ENCODE measurements around the gene TACC2.

The TACC2 gene

DNA sequence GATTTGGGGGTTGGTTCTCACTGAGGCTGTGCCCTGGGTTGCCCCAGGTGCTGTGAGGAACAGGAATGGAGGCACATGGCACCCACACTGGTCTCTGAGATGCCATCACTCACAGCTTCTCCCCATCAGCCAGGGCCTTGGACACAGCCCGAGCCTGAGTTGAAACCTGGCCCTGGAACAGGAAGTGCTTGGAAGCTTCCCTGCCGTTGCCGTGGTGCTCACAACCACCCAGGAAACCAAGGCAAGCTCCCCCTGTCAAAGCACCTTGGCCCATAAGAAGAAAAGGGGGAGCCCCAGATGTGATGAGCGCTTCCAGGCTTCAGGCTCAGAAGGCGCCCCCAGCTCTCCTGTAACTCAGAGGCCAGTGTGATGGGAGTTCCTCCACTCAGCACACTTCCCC lies 282.1 kb downstream of the TACC2 start, which contains the start of gene BTBD16:
Gene BTBD16, plus strand, starts transcription at position 221 of the 400 bp plus-strand sequence. CDS start 3,786 bp downstream, outside the sequence.
- DNase-seq (ENCODE audit: low read depth in 2 of 2): no peak

GRCh38 chr10:122273966-122274545 lies 285.1 kb downstream of the TACC2 start:
- DNase-seq (ENCODE audit: low read depth in 2 of 2): no peak

- no peak for DNase-seq (ENCODE audit: low read depth in 2 of 2)
Observed at GRCh38 chr10:122276611-122277208, 287.7 kb downstream of the TACC2 start.

DNA sequence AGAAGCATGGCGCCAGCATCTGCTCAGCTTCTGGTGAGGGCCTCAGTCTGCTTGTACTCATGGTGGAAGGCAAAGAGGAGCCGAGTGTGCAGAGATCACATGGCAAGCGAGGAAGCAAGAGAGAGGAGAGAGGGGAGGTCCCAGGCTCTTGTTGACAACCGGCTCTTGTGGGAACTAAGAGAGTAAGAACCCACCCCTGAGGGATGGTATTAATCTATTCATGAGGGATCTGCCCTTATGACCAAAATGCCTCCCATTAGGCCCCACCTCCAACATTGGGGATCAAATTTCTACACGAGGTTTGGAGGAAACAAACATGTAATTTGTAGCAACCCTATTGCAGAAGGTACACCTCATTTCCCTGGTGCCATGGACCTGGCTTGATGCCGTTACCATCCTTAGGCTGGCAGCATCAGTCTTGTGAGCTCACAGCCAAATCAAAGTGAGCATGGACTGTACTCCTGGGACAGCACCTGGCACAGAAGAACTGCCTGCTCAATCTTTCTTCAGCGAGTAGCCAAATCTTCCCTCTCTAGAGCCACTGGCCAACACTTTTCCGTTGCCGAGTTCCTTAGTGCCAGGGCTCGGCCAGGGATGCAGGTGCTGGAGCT lies 288.7 kb downstream of the TACC2 start:
- no peak for DNase-seq (ENCODE audit: low read depth in 2 of 2)

- DNase-seq (ENCODE audit: low read depth in 2 of 2): no peak
Observed at GRCh38 chr10:122279725-122280141, 290.8 kb downstream of the TACC2 start.

DNA sequence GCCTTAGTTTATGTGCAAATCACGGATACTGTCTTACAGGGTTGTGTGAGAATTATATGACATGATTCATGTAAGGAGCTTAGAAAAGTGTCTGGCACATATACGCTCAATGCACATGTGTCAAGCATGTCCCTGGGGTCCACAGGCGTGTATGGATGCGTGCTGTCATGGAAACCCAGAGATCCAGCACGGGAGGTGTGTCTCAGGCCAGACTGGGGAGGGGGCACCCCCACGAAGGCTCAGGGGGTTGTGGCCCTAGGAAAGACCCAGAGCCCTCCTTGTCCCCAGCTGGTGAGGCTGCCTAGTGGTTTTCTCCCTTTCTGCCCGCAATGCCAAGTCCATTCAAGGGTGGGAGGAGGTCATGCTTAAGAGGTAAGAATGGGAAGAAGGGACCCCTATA lies 291.2 kb downstream of the TACC2 start:
- no peak for DNase-seq (ENCODE audit: low read depth in 2 of 2)

DNA sequence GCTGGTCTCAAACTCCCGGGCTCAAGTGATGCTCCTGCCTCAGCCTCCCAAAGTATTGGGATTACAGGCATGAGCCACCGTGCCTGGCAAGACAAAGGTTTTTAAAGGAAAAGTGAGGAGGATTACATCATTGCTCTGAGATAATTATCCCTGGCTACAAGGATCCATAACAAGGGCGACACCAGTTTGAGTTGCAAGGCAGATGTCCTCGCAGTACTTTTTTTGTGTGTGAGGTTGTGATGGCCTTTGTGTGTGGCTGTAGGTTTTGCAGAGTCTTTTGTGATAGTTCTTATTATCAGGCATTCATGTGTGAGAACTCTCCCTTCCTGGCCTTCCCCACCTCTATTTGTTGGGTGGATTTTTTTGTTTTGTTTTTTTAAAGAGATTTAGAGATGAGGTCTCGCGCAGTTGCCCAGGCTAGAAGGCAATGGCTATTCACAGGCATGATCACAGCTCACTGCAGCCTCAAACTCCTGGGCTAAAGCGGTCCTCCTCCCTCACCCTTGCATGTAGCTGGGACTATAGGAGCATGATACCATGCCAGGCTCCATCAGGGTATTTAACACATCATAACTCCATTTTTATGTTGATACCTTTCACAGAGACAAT lies 292.2 kb downstream of the TACC2 start:
- no peak for DNase-seq (ENCODE audit: low read depth in 2 of 2)

- no peak for DNase-seq (ENCODE audit: low read depth in 2 of 2)
Observed at GRCh38 chr10:122281751-122282150, 292.8 kb downstream of the TACC2 start.

DNA sequence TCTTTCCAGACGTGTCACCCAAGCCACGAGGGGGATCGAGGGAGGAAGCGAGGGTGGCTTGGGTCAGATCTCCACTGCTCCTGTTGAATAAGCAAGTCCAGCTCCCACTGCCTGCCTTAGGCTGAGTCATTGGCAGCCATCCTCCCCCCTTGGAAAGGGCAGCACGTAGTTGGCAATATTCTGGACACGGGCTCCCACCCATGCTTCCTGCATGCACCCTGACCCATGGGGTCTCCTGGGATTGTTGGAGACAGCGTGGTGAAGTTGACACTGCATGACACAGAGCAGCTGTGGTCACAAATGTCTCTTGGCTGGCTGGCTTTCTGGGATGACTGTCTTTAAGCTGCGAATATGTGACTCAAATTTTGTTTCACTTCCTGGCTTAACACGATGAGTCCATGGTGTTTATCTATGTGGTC lies 293.3 kb downstream of the TACC2 start:
- DNase-seq (ENCODE audit: low read depth in 2 of 2): no peak

DNA sequence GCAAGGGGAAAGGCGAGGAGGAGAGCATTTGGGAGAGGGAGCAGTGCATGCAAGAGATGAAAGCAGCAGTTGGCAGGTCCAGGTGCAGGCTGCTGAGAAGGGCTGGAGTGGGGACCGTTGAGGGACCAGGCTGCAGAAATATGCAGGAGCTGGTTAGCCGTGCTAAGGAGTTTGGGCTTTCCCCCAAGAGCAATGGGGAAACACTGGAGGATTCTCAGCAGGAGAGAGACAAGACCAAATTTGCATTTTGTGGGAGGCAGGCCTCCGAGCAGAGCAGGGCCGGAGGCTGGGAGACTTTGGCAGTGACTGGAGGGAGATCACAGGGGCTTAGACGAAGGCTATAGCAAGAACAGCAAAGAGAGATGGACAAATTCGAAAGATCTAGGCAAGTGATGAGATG lies 293.9 kb downstream of the TACC2 start:
- DNase-seq (ENCODE audit: low read depth in 2 of 2): no peak

DNA sequence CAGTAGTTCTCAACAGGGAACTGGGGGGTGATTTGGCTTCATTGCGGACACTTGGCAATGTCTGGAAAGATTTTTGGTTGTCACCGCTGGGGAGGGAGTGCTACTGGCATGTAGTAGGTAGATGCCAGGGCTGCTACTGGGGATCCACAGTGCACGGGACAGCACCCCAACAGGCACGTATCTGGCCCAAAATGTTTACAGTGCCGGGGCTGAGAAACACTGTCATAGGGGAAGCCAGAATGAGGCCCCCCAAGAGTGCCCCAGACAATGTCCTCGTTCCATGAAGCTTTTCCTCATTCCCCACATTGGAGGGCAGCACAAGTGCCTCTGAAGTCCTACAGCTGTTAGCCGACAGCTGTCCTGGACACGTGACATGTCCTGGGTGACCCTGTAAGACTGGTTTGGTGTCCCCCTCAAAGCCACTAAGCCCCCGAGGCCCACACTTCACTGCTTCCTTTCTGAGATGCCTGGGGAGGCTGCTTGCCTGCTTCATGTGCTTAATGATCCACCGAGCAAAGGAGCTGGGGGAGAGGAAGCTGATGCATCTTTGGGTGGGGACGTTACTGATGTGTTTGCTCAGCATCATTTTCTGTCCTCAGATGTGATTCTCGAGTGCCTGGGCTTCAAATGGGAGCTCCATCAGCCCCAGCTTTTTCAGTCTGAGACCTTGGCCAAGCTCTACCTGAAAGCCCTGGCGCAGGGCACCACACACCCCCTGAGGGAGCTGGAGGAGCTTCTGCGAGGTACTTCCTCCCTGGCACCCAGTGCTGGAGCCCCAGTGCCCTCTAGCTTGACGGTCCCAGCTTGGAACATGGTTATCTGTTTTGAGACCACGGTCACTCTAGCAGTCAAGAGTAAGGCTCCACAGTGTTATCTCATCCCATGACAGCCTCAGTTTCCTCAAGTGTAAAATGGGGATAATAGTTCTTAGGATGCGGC lies 296.8 kb downstream of the TACC2 start:
- no peak for DNase-seq (ENCODE audit: low read depth in 2 of 2)

DNA sequence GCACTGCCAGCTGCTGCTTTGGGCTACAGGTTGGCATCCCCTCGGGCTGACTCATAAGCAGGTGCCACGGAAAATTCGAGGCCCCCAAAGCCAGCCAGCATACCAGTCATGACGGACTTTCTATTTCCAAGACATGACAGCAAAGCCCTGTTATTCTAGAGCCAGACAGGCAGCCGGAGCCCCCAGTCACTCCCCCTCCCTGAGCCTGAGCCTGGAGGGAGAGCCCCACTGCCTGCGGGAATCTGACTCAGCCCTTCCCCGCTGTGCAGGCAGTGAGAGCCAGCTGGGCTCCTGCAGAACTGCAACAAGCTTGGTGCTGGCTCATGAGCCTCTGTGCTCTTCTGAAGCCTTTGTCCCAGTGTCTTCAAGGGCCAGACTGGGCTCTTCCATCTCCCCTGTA lies 297.9 kb downstream of the TACC2 start:
- no peak for DNase-seq (ENCODE audit: low read depth in 2 of 2)

DNA sequence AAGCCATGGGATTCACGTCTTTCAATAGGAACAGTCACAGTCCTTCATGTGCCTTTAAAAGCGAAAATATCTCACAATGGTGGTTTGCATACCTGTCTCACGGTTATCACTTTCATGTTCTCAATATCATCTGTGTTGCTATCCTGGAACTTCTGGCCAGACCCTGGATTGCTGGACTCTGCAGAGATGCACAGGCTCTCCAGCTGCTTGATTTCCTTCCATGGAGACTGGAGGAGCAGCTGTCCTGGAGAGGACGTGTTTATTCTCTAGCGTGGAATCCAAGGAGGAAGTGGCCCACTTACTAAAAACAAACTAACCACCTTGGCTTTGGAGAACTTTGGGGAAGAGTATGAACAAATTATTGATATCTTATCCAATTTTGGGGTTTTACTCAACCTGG lies 298.6 kb downstream of the TACC2 start:
- DNase-seq (ENCODE audit: low read depth in 2 of 2): no peak

GRCh38 chr10:122288262-122288661 lies 299.3 kb downstream of the TACC2 start:
- DNase-seq (ENCODE audit: low read depth in 2 of 2): no peak

- no peak for DNase-seq (ENCODE audit: low read depth in 2 of 2)
Observed at GRCh38 chr10:122288917-122289316, 300.0 kb downstream of the TACC2 start.

GRCh38 chr10:122290334-122290733 lies 301.4 kb downstream of the TACC2 start:
- DNase-seq (ENCODE audit: low read depth in 2 of 2): no peak

DNA sequence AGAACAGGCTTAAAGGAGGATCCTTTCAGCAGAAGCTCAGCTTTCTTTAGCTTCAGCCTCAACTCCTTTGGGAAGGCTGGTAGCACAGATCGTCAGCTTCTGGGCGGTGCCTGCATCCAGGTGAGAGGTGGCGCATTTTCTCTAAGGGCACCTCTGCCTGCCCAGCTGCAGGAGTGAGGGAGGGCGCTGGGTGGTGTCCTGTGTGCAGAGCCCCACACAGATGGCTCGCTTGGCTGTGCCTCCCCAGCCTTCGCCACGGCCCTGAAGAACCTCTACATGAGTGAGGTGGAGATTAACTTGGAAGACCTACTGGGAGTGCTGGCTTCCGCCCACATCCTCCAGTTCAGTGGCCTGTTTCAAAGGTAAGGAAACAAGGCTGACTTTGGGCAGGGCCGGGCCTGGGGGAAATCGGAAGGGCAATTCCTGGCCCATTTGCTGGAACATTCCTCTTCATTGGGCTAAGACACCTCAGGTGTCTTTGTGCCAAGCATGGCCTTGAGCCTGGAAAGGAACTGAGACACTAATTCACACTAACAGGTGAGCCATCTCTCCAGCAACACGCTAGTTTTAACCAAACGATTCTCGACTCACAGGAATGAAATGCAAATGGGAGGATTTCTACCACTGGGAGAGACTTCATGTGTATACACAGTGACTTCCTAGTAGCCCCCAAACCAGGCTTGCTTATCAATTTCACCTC lies 302.0 kb downstream of the TACC2 start:
- DNase-seq (ENCODE audit: low read depth in 2 of 2): no peak

GRCh38 chr10:122291739-122292138 lies 302.8 kb downstream of the TACC2 start:
- no peak for DNase-seq (ENCODE audit: low read depth in 2 of 2)

- DNase-seq (ENCODE audit: low read depth in 2 of 2): no peak
Observed at GRCh38 chr10:122292376-122292775, 303.4 kb downstream of the TACC2 start.

DNA sequence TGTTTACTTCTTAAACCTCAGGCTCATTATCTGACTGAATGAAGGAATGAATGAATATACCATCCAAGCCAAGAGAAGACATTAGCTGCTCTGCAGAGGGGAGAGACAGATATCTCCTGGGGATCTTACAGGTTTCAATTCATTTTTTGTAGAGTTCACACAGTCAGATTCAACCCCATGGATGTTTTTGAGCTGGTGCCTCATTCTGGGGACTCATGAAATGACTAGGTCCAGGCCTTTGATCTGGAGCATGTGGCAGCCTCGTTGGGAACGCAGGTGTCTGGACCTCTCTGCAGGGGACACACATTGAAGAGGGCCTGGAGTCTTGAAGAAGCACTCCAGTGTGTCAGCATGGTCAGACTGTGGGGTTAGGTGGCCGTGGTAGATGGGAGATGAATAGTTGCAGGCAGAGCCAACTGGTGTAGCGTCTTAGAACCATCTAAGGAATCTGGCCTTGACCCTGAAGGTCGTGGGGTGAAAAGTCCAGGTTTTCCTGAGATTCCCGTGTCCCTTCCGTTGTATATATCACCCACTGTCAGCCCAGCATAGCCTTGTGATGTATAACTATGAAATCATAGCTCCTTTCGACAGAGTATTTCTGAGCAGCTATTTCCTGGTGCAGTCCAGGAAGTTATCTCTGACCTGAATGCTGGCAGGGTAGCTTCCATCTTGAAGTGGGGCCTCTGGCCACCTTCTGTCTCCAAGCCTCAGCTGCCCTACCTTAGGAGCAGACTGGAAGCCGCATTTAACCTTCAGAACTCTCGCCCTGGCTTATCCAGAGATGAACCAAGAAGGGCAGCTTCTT lies 304.4 kb downstream of the TACC2 start:
- no peak for DNase-seq (ENCODE audit: low read depth in 2 of 2)

Measured in stimulated activated CD8-positive, alpha-beta memory T cell treated with anti-CD3 and anti-CD28 coated beads, Interleukin-15, amount 100 ng/mL, for 4 hours (primary cell).